PFSK-1 (cell line): Measurements from ENCODE around the gene SACS.

Source experiments
- FOXP2 ChIP-seq: optimal IDR thresholded peaks from 2 replicates; pipeline ENCODE3; 2011; ENCODE audit warnings: borderline replicate concordance, control low read depth, inconsistent platforms; ENCODE audit not compliant: insufficient read depth; ENCODE audit errors: extremely low read length, extremely low read depth
- POLR2AphosphoS5 ChIP-seq: IDR thresholded peaks from 2 replicates; pipeline ENCODE4 v1.6.1; 2012; ENCODE audit warnings: low read depth, mild to moderate bottlenecking, control low read depth, low read length, moderate library complexity
- SIN3A ChIP-seq: IDR thresholded peaks from 2 replicates; pipeline ENCODE4 v1.6.1; 2012; ENCODE audit warnings: mild to moderate bottlenecking, low read length, moderate library complexity, borderline replicate concordance; ENCODE audit not compliant: insufficient read depth
- TAF1 ChIP-seq: IDR thresholded peaks from 2 replicates; pipeline ENCODE4 v1.6.1; 2012; ENCODE audit warnings: low read length, control low read depth, borderline replicate concordance; ENCODE audit not compliant: insufficient read depth
- TF ChIP-seq, protein P1 (sequence below), 2 experiments: IDR thresholded peaks; 2 replicates each; pipeline versions ENCODE4 v1.6.1 to v1.8.0; 2011 to 2012; ENCODE audit warnings: low read depth in 2 of 2, low read length in 2 of 2, control low read depth in 1 of 2, inconsistent platforms in 1 of 2, mild to moderate bottlenecking in 1 of 2, moderate library complexity in 1 of 2; ENCODE audit not compliant: insufficient read depth in 1 of 2

- TF ChIP-seq, protein P1, sequence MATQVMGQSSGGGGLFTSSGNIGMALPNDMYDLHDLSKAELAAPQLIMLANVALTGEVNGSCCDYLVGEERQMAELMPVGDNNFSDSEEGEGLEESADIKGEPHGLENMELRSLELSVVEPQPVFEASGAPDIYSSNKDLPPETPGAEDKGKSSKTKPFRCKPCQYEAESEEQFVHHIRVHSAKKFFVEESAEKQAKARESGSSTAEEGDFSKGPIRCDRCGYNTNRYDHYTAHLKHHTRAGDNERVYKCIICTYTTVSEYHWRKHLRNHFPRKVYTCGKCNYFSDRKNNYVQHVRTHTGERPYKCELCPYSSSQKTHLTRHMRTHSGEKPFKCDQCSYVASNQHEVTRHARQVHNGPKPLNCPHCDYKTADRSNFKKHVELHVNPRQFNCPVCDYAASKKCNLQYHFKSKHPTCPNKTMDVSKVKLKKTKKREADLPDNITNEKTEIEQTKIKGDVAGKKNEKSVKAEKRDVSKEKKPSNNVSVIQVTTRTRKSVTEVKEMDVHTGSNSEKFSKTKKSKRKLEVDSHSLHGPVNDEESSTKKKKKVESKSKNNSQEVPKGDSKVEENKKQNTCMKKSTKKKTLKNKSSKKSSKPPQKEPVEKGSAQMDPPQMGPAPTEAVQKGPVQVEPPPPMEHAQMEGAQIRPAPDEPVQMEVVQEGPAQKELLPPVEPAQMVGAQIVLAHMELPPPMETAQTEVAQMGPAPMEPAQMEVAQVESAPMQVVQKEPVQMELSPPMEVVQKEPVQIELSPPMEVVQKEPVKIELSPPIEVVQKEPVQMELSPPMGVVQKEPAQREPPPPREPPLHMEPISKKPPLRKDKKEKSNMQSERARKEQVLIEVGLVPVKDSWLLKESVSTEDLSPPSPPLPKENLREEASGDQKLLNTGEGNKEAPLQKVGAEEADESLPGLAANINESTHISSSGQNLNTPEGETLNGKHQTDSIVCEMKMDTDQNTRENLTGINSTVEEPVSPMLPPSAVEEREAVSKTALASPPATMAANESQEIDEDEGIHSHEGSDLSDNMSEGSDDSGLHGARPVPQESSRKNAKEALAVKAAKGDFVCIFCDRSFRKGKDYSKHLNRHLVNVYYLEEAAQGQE (IDR thresholded peaks at IDR 0.05; ENCODE audit: insufficient read depth in 1 of 2, low read depth in 2 of 2, low read length in 2 of 2) = no peak
- no peak for TF ChIP-seq POLR2AphosphoS5
- TF ChIP-seq SIN3A = no peak
- no peak for TF ChIP-seq TAF1
- no peak for TF ChIP-seq FOXP2
Observed at GRCh38 chr13:23436680-23437079, 3.2 kb upstream of the SACS start.
